Kidney tubule cell (primary cell): Measurements from ENCODE around the gene NAA40.
A peak's percentile ranks its signal among the peaks of the same experiment; 100 is the strongest.

Experiments
- DNase-seq: peaks from one replicate; pipeline ENCODE4 v3.0.0-alpha.2; 2018; ENCODE audit warnings: low spot score

Gene NAA40

DNA sequence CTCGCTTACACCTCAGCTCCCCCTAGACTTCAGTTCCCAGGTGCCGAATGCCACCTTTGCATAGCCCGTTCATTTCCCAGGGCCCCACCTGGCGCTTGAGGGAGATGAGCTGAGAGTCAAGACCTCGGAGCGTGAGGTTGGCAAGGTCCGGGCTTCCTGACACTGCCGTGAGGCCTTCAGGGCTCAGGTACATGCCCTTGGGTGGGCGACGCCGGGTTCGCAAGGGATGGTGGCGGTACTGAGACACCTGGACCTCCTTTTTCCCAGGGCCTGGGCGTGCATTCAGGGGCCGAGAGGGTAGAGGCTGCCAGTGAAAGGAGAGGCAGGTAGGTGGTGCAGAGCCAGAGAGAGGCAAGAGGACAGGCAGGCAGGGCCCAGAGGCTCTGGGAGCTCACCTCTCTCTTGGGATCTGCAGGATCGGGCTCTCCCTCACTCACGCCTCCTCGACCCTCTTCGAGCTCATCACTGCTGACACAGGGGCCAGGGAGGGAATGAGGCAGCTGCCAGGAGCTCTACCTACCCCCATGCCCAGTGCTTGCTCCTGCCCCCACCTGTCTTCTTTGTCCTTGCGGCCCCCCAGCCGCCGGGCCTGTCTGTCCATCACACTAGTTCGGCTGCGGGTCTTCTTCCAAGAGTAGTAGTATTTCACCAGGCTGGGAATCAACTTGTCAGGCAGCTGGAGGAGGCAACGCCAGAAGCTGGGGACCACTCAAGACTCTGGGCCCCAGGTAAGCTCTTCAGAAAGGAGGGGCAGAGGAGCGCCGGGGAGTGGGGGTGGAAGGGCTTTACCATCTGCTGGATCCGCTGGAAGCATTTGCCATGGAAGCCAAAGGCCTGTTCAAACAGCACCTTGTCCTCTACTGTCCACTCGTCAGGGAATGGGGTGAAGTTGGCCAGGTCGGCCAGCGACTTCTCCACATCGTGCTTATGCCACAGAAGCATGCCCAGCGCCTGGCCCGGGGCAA is 24.7 kb upstream of the NAA40 start:
- no peak for DNase-seq

DNA sequence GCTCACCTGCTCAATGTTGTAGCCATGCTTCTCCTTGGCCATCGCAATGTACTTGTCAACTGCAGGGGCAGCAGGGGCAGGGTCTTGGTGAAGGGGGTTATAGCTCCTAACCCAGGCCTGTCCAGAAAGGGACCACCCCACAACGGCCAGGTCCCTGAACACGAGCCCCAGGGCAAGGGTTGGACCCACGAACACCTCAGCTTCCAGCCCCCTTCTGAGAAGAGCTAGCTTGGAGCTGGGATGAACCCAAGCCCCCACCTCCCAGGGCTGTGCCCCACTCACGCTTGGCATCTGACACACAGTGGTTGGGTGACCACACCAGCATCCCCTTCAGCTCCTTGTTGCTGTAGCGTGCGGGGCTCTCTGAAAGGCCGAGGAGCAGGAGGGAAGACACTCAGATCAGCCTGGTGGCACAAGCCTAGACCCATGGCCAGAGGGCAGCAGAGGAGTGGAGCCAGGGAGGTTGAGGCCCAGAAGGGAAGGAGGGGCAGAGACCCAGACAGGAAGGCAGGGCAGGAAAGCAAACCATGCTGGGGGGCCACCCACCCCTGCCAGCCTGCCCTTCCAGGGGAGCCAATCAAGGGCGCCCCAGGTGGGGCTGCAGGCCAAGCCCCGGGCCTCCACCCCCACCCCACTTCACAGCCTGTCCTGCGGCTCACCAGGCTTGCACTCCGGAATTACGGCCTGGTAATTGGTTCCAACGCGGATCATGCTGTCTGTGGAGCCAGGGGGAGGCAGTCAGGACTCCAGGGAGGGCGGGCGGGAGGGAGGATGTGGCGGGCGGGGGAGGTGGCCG is 23.7 kb upstream of the NAA40 start:
- no peak for DNase-seq

DNA sequence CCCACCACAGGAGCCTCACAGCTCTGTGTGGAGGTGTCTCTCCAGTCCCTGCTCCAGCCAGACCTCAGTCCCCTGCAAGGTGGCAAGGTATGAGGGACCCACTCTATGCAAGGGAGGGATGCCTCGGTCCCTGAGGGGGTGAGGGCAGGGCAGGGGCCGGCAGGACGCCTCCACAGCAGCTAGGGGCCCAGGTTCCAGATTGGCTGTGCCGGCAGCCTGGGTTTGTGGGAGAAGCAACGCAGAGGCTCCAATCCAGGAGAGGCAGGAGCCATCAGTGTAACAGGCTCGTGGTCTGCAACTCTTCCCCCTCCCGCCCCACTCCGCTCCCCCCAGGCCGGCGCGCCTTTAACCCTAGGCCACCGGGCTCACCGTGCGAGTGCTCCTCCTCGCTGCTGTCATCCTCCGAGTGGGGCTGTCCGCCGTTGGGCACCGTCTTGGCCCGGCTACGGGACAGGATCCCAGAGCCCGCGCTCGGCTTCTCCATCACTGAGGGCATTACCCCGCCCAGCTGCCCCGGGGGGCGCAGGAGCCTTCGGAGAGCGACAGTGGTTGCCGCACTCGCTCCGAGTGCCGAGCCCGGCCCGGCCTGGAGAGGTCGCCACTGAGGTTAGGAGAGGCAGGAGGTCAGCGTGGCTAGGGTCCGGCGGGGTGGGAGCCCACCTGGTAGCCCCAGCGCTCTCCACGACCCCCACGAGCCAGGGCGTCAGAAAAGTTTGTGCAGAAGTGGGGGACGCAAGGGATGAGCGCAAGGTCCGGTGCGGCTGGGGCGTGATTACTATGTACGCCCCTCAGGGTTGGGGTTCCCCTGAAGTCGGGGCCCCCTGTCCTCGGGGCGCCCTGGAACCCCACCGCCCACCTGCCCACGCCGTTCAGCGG is 22.6 kb upstream of the NAA40 start:
- peak; percentile 27 for DNase-seq

GRCh38 chr11:63916837-63917691 is 21.7 kb upstream of the NAA40 start, which contains the start of gene RCOR2:
Gene RCOR2 (minus strand): TSS chr11:63917164. CDS start chr11:63916456, 708 bp downstream.
- DNase-seq = peak; percentile 76

DNA sequence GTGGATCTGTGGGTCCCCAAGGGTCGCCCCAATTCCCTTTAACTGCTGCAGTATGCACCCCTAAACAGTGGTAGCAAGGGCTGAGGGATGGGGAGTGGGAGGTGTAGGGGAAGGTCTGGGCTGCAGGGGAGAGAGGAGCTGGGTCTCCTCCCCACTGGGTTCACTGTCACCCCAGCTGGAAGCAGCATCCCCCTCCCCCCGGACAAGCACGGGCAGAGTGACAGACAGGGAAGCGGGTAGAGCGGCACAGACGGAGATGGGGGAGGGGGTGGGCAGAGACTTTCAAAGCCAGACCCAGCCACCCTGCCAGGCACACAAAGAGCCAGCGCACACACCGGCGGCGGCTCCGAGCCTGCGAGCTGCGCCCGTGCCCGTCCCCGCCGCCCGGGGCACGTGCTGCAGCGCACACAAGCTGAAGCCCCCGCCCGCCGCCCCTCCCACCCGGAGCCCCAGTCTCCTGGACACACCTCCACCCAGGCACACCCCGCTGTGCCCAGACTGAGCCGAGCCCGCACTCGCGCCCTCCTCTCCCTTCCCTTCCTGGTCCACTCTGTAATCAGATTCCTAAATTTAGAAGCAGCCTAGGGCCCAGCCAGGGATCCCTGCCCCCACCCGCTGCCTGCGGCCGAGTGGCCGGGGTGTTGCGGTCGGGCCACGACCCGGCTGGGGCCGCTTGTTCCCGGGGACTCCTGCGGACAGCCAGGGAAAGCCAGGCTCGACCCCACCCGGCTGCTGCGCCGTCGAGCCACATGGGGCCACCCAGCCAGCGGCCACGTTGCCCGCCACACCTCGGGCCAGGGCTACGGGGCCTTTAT is 20.9 kb upstream of the NAA40 start:
- peak; percentile 34 for DNase-seq

DNA sequence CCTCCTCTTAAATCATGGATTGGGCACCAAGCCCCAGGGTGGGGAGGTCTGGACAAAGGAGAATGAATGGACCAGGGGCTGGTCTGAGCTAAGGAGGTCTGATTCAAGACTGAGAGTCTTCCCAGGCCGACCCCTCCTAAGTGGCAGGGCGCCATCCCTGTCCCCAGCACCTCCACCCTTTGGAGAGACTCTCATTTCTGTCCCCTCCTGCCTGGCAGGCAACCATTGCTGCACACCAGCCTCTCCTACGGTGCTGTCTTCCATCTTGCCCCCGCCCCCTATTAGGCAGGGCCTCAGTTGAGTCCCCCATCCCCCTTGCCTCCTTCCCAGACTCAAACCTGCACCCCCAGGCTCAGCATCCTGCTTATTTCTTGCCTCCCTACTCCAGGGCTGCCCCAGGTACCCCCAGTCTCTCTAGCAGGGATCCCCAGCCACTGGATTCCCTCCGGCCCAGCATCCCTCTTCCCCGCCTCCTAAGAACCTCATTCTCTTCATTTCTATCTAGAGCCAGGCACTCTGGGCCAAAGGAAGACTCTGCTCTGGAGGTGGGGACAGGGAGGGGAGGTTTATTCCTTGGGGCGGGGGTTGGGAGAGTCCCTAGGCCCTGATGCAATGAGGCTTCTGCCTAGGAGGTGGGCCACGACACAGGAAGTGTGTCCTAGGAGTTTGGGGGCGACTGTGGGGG is 20.2 kb upstream of the NAA40 start:
- DNase-seq = no peak

DNA sequence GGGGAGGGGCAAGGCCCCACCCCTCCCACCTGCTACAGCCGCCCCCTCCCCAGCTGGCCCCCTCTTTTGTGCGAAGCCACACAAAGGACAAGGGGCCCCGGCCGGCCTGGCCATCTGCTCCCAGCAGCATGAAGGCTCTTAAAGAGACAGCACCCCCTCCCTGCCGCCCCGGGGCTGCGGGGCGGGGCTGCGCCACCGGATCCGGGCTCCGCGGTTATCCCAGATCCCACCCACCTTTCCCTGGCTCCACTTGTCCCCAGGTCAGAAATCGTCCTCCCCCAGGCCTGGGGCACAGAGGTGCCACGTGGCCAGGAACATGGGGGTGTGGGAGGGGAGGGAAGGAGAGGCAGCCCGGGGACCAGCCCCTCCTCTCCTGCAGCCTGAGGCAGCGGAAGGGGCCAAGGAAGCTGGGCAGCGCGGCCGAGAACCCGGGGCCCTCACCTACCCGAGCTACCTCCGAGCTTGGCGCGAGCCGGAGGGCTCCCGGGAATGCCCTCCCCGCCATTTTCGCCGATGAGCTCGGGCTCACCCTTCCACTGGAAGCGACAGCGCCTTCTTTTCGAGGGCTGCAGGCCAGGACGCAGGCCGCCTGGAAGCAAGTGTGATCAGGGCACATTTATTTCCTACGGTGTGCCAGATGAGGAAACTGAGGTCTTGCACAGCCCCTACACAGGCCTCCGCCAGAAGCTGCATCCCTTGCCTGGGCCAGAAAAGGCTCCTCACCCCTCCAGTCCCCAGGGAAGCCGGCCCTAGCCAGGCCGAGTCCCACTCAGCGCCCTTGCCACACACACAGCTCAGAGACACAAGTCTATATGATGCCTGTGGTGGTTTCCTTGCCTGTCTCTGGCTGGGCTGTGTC is 19.3 kb upstream of the NAA40 start:
- peak; percentile 41 for DNase-seq

GRCh38 chr11:63920126-63920938 is 18.5 kb upstream of the NAA40 start:
- peak; percentile 32 for DNase-seq

DNA sequence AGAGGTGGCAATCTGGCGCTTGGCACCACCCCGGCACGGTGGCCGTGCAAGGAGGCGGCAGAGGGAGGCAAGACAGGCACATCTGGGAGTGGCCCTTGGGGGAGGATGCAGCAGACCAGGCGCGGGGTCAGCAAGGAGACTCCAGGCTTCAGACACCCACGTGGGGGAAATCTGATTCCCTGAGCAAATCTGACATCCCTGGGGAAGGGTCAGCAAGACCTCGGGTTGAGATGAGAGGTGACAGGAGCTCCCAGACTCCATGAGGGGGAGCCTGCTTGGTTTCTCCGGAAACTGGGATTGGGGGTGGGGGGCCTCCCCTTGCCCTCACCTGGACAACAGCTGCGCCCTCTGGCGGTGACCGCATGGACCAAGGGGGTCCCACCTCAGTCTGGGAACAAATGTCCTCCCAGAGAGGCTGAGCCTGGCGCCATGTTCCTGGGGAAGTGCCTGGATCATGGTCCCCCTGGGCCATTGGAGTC is 17.8 kb upstream of the NAA40 start:
- no peak for DNase-seq

DNA sequence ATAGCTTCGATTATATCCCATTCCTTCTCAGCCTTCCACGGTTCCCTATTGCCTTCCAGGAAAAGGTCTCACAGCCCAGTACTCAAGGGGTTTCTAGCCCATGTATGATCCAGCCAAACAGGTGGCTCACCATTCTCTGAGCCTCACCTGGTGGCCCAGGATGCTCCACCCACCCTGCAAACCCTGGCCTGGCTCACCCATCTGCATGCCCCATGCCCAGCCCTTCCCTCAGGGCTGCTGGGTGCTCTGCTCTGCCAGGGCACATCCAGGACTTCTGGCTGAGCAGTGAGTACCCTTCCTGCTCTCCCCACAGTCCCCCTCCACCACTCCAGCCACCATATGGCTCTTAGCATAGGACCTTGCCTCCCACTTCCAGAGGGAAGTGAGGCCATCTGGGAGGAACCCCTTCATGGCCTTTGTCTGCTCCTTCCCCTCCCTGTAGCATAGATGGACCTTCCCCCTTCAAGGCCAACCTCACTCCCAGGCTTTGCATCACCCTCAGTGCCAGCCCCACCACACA is 16.1 kb upstream of the NAA40 start:
- DNase-seq = no peak

GRCh38 chr11:63923319-63923718 is 15.5 kb upstream of the NAA40 start:
- no peak for DNase-seq

- no peak for DNase-seq
Measured at GRCh38 chr11:63929616-63930015, 9.2 kb upstream of the NAA40 start.

GRCh38 chr11:63931045-63931444 is 7.8 kb upstream of the NAA40 start:
- no peak for DNase-seq

DNA sequence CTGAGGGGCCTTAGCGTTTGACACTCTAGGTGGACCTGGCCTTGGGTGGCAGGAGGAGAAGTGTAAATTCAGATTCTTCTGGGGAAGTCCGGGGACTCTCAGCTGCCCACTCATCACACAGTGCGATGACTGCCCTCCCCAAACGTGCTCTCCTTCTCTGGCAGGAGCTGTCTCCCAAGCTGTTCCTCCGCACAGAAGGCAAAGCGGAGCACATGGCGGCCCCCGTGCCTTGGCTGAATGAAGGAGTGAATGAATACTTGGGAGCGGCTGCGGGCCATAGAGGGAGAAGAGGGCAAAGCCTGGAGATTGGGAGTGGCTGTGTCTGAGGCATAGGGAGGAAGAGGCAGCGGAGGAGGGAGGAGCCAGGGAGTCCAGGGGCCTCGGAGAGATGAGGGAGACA is 6.9 kb upstream of the NAA40 start:
- DNase-seq = no peak

- no peak for DNase-seq
Measured at GRCh38 chr11:63933459-63933858, 5.3 kb upstream of the NAA40 start.

DNA sequence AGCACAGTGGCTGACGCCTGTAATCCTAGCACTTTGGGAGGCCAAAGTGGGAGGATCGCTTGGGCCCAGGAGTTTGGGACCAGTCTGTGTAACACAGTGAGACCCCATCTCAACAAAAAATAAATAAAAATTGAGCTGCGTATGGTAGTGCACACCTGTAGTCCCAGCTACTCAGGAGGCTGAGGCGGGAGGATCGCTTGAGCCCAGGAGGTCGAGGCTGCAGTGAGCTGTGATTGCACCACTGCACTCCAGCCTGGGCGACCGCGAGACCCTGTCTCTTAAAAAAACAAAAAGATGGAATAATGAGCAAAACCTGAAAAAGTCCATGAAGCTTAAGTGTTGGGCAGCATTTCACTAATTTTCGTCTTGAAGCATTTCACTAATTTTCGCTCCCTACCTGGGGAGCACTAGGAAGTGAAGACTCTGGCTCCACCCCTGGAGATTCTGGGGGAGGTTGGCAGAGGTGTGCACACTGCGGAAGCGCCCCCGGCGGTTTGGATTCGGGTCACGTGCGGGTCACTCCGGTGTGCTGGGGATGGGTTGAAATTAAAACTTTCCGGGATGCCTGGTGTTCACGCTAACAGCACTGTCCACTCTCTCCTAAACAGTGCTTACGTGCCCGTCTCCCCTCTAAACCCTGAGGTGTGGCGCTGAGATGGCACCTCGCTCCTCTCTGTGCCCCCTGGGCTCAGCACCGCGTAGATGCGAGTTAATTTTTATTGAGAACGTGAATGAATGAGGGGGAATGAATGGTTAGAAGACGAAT is 906 bp upstream of the NAA40 start:
- no peak for DNase-seq
